SK-N-SH treated with all-trans-retinoic acid at 6 μM for 48 hours (cell line): ENCODE data around the gene DMD.

Source experiments
- RARB ChIP-seq: fragments of 250-450 bp; sonication (Bioruptor Pico); IDR thresholded peaks from 2 replicates; pipeline ENCODE4 v1.8.0; 2021; ENCODE audit warnings: mild to moderate bottlenecking, moderate library complexity
- TCF4 ChIP-seq: fragments of 250-450 bp; sonication (Bioruptor Pico); IDR thresholded peaks from 2 replicates; pipeline ENCODE4 v1.8.0; 2021; ENCODE audit warnings: mild to moderate bottlenecking, moderate library complexity, borderline replicate concordance
- ZFP3 ChIP-seq: fragments of 250-450 bp; sonication (Bioruptor Pico); IDR thresholded peaks from 2 replicates; pipeline ENCODE4 v1.5.0; 2020; ENCODE audit warnings: mild to moderate bottlenecking, moderate library complexity
- ZFP30 ChIP-seq: fragments of 450-650 bp; formaldehyde crosslinking; IDR thresholded peaks from 2 replicates; pipeline ENCODE4 v1.5.0; 2022; ENCODE audit warnings: mild to moderate bottlenecking, moderate library complexity
- ZNF565 ChIP-seq: fragments of 450-650 bp; formaldehyde crosslinking; conservative IDR thresholded peaks from 2 replicates; pipeline ENCODE4 v1.5.0; 2020; ENCODE audit warnings: low read depth, mild to moderate bottlenecking, moderate library complexity
- TF ChIP-seq, protein P1 (sequence below): fragments of 250-450 bp; sonication (Bioruptor Pico); IDR thresholded peaks from 2 replicates; pipeline ENCODE4 v1.8.0; 2020; ENCODE audit warnings: mild to moderate bottlenecking, moderate library complexity, borderline replicate concordance
- TF ChIP-seq, protein P2 (sequence below): fragments of 250-450 bp; sonication (Bioruptor Pico); IDR thresholded peaks from 2 replicates; pipeline ENCODE4 v1.5.0; 2020; ENCODE audit warnings: mild to moderate bottlenecking, moderate library complexity

- TF ChIP-seq ZFP30 (CRISPR knock-in tag) (no peak), TCF4 (no peak), ZFP3 (CRISPR knock-in tag) (no peak), RARB (no peak), ZNF565 (CRISPR knock-in tag) (no peak)
- TF ChIP-seq, protein P1, sequence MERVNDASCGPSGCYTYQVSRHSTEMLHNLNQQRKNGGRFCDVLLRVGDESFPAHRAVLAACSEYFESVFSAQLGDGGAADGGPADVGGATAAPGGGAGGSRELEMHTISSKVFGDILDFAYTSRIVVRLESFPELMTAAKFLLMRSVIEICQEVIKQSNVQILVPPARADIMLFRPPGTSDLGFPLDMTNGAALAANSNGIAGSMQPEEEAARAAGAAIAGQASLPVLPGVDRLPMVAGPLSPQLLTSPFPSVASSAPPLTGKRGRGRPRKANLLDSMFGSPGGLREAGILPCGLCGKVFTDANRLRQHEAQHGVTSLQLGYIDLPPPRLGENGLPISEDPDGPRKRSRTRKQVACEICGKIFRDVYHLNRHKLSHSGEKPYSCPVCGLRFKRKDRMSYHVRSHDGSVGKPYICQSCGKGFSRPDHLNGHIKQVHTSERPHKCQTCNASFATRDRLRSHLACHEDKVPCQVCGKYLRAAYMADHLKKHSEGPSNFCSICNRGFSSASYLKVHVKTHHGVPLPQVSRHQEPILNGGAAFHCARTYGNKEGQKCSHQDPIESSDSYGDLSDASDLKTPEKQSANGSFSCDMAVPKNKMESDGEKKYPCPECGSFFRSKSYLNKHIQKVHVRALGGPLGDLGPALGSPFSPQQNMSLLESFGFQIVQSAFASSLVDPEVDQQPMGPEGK (CRISPR knock-in tag), result no peak
- TF ChIP-seq, protein P2, sequence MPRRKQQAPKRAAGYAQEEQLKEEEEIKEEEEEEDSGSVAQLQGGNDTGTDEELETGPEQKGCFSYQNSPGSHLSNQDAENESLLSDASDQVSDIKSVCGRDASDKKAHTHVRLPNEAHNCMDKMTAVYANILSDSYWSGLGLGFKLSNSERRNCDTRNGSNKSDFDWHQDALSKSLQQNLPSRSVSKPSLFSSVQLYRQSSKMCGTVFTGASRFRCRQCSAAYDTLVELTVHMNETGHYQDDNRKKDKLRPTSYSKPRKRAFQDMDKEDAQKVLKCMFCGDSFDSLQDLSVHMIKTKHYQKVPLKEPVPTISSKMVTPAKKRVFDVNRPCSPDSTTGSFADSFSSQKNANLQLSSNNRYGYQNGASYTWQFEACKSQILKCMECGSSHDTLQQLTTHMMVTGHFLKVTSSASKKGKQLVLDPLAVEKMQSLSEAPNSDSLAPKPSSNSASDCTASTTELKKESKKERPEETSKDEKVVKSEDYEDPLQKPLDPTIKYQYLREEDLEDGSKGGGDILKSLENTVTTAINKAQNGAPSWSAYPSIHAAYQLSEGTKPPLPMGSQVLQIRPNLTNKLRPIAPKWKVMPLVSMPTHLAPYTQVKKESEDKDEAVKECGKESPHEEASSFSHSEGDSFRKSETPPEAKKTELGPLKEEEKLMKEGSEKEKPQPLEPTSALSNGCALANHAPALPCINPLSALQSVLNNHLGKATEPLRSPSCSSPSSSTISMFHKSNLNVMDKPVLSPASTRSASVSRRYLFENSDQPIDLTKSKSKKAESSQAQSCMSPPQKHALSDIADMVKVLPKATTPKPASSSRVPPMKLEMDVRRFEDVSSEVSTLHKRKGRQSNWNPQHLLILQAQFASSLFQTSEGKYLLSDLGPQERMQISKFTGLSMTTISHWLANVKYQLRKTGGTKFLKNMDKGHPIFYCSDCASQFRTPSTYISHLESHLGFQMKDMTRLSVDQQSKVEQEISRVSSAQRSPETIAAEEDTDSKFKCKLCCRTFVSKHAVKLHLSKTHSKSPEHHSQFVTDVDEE, result no peak
These were observed 1071.9 kb downstream of the DMD start for GRCh38 chrX:32139476-32139875.
